Testis (tissue), 3 donors: Measurements from ENCODE around the gene UFSP2. TPM values are rescaled to one million over a fixed set of nuclear protein-coding genes. Genes with fewer than 3 reads are reported as not detected.

Experiments
- DNase-seq: peaks from one replicate; pipeline ENCODE4 v3.0.0-alpha.2; 2019
- H3K27ac ChIP-seq, 2 donors: fragments of 200-600 bp; sonication (generic); one replicate each; pipeline ENCODE4 v1.5.1; 2019
- H3K27me3 ChIP-seq: fragments of 200-600 bp; sonication (generic); one replicate; pipeline ENCODE4 v1.5.1; 2019
- H3K36me3 ChIP-seq: fragments of 200-600 bp; sonication (generic); one replicate; pipeline ENCODE4 v1.5.1; 2017; ENCODE audit warnings: low read depth; ENCODE audit errors: missing control alignments
- H3K4me1 ChIP-seq: fragments of 200-600 bp; sonication (generic); one replicate; pipeline ENCODE4 v1.5.1; 2019
- H3K4me3 ChIP-seq, 2 donors: fragments of 200-600 bp; sonication (generic); one replicate each; pipeline ENCODE4 v1.5.1; 2017 to 2019
- H3K9me3 ChIP-seq: fragments of 200-600 bp; sonication (generic); one replicate; pipeline ENCODE4 v1.5.1; 2017
- CTCF ChIP-seq, 3 experiments: fragments of 450-650 bp in 2 of 3; fragments of 200-600 bp in 1 of 3; sonication (generic) in 1 of 3; IDR thresholded peaks; one replicate each; pipeline ENCODE4 v1.5.1; 2016 to 2019; ENCODE audit warnings: antibody characterized with exemption in 3 of 3, mild to moderate bottlenecking in 2 of 3, moderate library complexity in 1 of 3
- POLR2A ChIP-seq: fragments of 450-650 bp; IDR thresholded peaks from one replicate; pipeline ENCODE4 v1.6.1; 2017; ENCODE audit warnings: antibody characterized with exemption, mild to moderate bottlenecking, moderate library complexity
- whole genome bisulfite sequencing, 2 donors: methylation state at CpG; one replicate each; pipeline ENCODE4 v1.1.5; 2018; 5-methylcytosine and 5-hydroxymethylcytosine counted together
- intact Hi-C: fragments of 100-400 bp; cut with DNase I; formaldehyde crosslinking; loops from one replicate; pipeline ENCODE4 v1.15.1; 2023; ENCODE audit warnings: low total_unique reads
- polyA plus RNA-seq: library from polyadenylated mRNA; stranded (reverse); fragments of 350-450 nt; fragmentation: Illumina TruSeq; extraction: RNeasy Lipid Tissue Mini Kit (QIAGEN cat#74804); gene quantifications from one replicate; pipeline ENCODE4 v1.2.3, GENCODE V29; 2014; ENCODE audit warnings: low read depth, low replicate concordance; ENCODE audit not compliant: insufficient read depth
- total RNA-seq, 2 donors: library from RNA; depleted of rRNA; stranded (reverse); fragments of >200 nt; gene quantifications; one replicate each; pipeline ENCODE4 v1.2.3, GENCODE V29; 2016

UFSP2 gene
- total and polyA plus RNA-seq, 3 donors from 2014 or later, result 64.1 to 73.0 (median 71.3) TPM

- TF ChIP-seq CTCF (IDR thresholded peaks at IDR 0.05) (no peak), POLR2A (no peak)
- H3K9me3 ChIP-seq, result no peaks in the 10 kb centered on the region
- intact Hi-C loops, result no loop called here
- no peaks in the 10 kb centered on the region for H3K36me3 ChIP-seq
- peaks cover 30% of the 10 kb centered on the region for H3K4me1 ChIP-seq
- H3K27ac ChIP-seq, result peak overlapping the region; percentile 97 to 99
- H3K4me3 ChIP-seq, result peak overlapping the region; percentile 88 to 93
- WGBS, 2 donors, result 13% methylated on average over 12 of the region's 13 CpGs
- no peak for DNase-seq
- H3K27me3 ChIP-seq, result no peaks in the 10 kb centered on the region
These were observed 688 bp downstream of the UFSP2 start for GRCh38 chr4:185424905-185425646.

GRCh38 chr4:185421366-185422124, 4.2 kb downstream of the UFSP2 start:
- peak overlapping the region; percentile 6 to 60 for H3K27ac ChIP-seq
- intact Hi-C loops, result no loop called here
- H3K36me3 ChIP-seq, result no peaks in the 10 kb centered on the region
- H3K4me1 ChIP-seq, result peaks cover 30% of the 10 kb centered on the region
- 23 to 42% methylated on average over 2 of the region's 2 CpGs for WGBS, 2 donors
- no peak overlapping the region for H3K4me3 ChIP-seq
- H3K27me3 ChIP-seq, result no peaks in the 10 kb centered on the region
- H3K9me3 ChIP-seq, result no peaks in the 10 kb centered on the region
- TF ChIP-seq CTCF (IDR thresholded peaks at IDR 0.05), result no peak
- no peak for TF ChIP-seq POLR2A
- no peak for DNase-seq

GRCh38 chr4:185416955-185417354, 8.8 kb downstream of the UFSP2 start:
- no peak overlapping the region for H3K4me3 ChIP-seq
- no peaks in the 10 kb centered on the region for H3K27me3 ChIP-seq
- no peak for DNase-seq
- peaks cover 10% of the 10 kb centered on the region for H3K4me1 ChIP-seq
- TF ChIP-seq CTCF (IDR thresholded peaks at IDR 0.05) (no peak), POLR2A (no peak)
- intact Hi-C loops, result no loop called here
- no peak overlapping the region for H3K27ac ChIP-seq
- H3K36me3 ChIP-seq, result no peaks in the 10 kb centered on the region
- no peaks in the 10 kb centered on the region for H3K9me3 ChIP-seq

- Histone ChIP-seq H3K4me1 (no peaks in the 10 kb centered on the region), H3K9me3 (no peaks in the 10 kb centered on the region), H3K27ac (peak overlapping the region in 1 of 2 donors; percentile 10), H3K27me3 (no peaks in the 10 kb centered on the region), H3K36me3 (no peaks in the 10 kb centered on the region), H3K4me3 (no peak overlapping the region)
- no peak for DNase-seq
- WGBS, 2 donors, result 86 to 92% methylated on average over 5 of the region's 5 CpGs
- TF ChIP-seq CTCF (IDR thresholded peaks at IDR 0.05) (no peak), POLR2A (no peak)
- intact Hi-C loops, result no loop called here
These were observed 13.4 kb downstream of the UFSP2 start for GRCh38 chr4:185412412-185412811.
